Raji (cell line): ENCODE results near the gene ANKRD10.

Experiments used
- POLR2A ChIP-seq: IDR thresholded peaks from 2 replicates; pipeline ENCODE4 v1.6.1; 2011; ENCODE audit warnings: low read depth, low read length, control low read depth; ENCODE audit not compliant: insufficient read depth

ANKRD10 gene

GRCh38 chr13:110902370-110902769 is 12.5 kb downstream of the ANKRD10 start:
- TF ChIP-seq POLR2A = no peak

GRCh38 chr13:110897521-110897920 is 17.3 kb downstream of the ANKRD10 start:
- no peak for TF ChIP-seq POLR2A

DNA sequence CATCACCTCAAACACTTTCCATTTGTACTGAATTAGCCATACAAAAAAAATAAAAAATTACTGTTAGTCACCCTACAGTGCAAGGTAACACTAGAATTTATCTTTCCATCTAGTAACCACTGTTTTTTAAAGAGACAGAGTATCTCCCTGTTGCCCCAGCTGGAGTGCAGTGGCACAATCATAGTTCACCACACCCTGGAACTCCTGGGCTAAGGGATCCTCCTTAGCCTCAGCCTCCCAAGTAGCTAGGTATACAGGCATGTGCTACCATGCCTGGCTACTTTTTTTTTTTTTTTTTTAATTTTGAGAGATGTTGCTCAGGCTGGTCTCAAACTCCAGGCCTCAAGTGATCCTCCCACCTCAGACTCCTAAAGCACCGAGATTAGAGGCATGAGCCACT is 17.9 kb downstream of the ANKRD10 start:
- no peak for TF ChIP-seq POLR2A

DNA sequence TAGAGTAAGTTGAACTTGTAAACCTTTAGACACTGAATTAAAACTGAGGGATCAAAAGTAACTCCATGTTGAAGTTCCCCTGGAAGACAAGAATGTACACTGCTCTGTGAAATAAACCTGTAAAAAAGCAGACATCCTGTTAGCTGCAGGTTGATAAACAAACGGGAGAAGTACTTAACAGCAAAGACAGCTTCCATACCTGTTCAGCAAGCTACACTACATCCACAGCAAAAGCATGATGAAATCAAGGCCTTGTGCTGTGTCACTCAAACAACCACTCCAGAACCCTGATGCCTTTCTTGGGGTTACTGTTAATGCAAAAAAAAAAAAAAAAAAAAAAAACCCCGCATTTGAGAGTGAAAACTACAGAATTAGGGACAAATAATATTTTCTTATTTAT is 20.8 kb downstream of the ANKRD10 start:
- TF ChIP-seq POLR2A = no peak

DNA sequence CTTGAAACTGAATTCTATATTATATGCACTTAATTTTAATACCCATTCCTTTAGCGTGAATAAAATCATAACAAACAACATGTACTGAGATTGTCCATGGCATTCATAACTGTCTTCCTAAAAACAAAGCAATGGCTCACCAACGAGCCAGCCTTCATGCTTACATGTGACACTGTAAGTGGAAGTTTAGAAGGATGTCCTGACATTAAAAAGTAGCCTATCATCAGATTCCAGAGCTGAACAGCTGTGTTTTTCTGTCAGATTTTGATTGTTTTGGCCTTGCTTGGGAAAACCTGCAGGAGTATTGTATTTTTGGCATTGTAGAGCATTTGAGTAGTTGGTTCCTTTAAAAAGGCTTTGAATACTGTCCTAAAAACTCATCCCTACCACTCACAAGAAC is 21.3 kb downstream of the ANKRD10 start:
- TF ChIP-seq POLR2A = no peak

DNA sequence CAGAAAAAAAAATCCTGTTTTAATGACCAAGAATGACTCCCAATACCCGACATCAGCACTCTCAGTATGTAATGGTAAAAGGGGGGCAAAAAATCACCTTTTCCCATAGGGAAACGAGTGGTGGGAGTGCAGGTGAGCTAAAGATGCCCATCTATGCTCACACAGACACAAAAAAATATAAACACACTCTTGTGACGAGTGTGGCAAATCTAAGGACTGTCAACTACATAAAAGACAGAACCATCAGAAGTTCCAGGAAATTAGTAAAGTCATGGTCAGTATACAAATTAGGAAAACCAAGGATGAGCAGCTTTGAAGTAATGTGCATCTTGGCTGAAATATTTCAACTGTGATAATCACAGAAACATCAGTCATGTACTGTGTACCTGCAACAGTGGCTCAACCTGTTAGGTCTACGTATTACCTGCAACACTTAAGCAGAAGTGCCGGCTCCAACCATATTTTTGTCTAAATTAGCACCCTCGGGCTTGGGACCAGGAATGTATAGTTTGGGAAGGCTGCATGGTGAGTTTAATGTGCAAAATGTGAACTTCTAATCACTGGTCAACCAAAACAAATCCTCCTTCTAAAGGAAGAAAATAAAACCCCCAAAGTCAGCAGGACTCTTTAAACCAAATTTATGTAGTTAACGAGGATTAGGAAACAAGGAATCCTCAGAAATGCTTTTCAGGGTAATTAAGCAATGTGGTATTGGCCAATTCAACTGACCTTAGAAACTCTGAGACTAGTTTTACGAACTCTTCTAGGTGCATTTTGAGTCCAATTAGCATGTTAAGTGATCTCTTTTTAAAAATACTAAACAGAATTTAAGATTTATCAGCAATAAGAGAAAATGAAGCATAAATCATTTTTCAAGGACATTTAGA is 24.3 kb downstream of the ANKRD10 start:
- TF ChIP-seq POLR2A = no peak

DNA sequence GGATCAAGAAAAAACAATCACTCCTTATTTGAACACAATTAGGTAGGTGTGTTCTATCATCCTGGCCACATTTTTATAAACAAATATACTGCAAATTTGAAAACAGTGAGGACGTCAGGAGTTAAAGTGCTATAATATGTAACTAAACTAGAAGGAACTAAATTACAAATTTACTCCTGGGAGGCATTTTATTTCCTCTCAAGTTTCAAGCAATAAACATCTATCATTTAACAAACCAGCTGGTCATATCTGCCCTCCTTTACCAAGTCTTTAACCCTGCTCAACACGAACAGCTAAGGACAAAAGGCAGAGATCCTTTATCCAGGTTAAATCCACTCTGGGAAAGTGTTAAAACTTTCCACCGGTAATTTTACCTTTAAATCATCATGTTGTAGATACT is 26.5 kb downstream of the ANKRD10 start:
- TF ChIP-seq POLR2A = no peak

GRCh38 chr13:110887597-110888333 is 27.1 kb downstream of the ANKRD10 start:
- no peak for TF ChIP-seq POLR2A

- no peak for TF ChIP-seq POLR2A
Observed at GRCh38 chr13:110886870-110887596, 27.8 kb downstream of the ANKRD10 start.

- no peak for TF ChIP-seq POLR2A
Observed at GRCh38 chr13:110885966-110886869, 28.7 kb downstream of the ANKRD10 start.

DNA sequence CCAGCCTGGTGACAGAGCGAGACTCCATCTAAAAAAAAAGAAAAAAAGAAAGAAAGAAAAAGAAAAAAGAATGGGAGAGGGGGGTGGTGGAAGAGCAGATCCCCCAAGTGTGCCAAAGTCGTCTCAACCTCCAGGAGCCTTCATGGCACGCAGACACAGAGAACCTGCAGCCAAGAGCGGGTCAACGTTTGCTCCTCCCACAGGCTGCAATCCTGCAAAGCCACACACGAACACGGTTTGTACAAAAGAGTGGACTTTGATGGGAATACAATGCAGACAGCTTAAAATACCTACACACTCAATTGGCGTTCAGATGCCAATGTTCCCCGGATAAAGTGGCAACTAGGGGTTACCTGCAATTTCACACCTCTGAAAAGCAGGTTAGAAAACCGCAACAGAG is 29.4 kb downstream of the ANKRD10 start:
- no peak for TF ChIP-seq POLR2A

- TF ChIP-seq POLR2A = no peak
Observed at GRCh38 chr13:110884517-110884916, 30.4 kb downstream of the ANKRD10 start.

DNA sequence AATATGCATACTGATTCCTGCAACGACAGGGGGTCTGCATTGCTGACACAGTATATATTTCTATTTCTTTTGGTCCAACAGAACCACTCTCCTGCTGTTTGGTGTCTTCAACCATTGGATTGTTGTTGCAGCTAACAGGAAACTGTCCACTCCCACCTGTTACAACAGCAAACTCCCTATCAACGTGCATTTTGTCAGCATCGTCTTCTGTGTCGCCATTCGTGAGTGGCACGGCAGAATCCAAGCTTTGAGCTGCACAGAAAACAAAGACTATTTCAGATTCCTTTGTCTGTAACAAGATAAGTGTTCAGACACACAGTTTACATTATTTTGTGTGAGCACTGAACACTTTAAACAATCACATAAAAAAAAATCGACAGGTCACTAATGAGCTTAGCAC is 31.3 kb downstream of the ANKRD10 start:
- TF ChIP-seq POLR2A = no peak

- no peak for TF ChIP-seq POLR2A
Observed at GRCh38 chr13:110882972-110883371, 31.9 kb downstream of the ANKRD10 start.

GRCh38 chr13:110881839-110882627 is 32.8 kb downstream of the ANKRD10 start:
- no peak for TF ChIP-seq POLR2A
